Retinal pigment epithelial cell (primary cell): Measurements from ENCODE around the gene FKBP2.

Experiments
- DNase-seq: peaks from one replicate; pipeline ENCODE4 v3.0.0-alpha.2; 2010; ENCODE audit warnings: low read depth
- H3K4me3 ChIP-seq: 2 replicates; pipeline ENCODE4 v1.5.1; 2011; ENCODE audit warnings: mild to moderate bottlenecking, low read length, control low read depth, moderate library complexity
- TF ChIP-seq, protein P1 (sequence below): conservative IDR thresholded peaks from 2 replicates; pipeline ENCODE4 v1.5.1; 2011; ENCODE audit warnings: low read depth, low read length, control low read depth, inconsistent platforms

FKBP2 gene

DNA sequence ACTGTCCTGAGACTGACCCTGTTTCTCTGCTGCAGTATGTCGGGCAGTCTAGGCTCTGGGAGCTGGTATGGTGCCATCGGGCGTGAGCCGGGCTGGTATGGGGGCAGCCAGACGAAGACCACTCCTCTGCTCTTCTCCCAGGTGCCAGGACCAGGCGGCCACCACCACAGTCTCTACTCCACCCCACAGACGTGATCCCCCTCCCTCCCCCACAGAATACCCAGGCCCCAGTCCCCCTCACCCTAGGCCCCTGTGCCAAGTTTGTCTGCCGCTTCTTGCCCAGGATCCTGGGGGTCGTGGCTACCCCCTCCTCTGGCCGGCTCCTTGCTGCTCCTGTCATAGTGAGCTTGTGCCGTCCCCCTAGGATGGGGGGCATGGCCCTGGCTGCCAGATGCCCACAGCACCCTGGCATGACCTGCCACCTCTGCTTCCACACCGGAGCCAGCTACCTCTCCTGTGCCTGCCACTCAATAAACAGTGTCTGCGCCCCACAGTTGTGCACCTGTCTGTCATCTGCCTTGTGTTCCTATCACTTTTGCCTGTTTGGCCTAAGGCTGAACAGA, 48.2 kb downstream of the FKBP2 start:
- TF ChIP-seq, protein P1, sequence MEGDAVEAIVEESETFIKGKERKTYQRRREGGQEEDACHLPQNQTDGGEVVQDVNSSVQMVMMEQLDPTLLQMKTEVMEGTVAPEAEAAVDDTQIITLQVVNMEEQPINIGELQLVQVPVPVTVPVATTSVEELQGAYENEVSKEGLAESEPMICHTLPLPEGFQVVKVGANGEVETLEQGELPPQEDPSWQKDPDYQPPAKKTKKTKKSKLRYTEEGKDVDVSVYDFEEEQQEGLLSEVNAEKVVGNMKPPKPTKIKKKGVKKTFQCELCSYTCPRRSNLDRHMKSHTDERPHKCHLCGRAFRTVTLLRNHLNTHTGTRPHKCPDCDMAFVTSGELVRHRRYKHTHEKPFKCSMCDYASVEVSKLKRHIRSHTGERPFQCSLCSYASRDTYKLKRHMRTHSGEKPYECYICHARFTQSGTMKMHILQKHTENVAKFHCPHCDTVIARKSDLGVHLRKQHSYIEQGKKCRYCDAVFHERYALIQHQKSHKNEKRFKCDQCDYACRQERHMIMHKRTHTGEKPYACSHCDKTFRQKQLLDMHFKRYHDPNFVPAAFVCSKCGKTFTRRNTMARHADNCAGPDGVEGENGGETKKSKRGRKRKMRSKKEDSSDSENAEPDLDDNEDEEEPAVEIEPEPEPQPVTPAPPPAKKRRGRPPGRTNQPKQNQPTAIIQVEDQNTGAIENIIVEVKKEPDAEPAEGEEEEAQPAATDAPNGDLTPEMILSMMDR = no peak
- DNase-seq = no peak
- no peak overlapping the region for H3K4me3 ChIP-seq

DNA sequence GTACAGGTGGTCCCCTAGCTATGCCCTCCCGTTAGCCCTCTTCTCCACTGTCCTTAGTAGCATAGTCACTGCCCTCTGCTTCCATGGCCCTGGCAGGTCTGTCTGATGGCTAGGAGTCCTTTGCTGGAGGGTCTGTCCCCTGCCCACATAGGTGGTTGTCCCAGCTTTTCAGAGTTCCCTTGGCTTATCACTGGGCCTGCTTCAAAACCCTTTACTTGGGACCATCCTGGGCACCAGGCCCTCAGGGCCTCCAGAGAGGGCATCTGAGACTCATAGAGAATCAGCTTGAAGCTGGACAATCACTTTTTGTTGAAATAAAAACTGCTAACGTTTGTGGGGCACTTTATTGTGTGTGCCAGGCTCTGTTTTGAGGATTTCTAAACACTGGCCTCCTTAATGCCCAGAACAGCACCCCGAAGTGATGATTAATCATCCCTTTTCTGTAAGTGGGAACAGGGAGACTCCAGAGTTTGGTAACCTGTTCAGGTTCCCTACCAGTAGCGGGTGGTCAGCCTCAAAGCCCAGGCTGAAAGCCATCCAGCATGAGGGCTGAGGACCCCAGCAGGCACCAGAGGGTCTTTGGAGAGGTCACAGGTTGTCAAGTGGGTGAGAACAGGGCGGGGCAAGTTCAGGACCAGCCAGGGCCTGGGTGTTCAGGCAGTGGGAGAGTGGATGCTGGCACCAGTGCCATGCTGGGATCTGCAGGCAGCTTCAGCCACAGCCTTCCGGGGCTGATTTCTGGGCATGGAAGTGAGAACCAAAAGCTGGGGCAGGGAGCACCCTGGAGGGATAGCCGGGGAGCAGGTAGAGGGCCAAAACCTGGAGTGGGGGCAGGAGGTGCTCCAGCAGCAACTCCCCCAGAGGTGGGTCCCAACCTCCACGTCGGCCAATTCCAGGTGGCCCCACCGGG, 49.7 kb downstream of the FKBP2 start:
- H3K4me3 ChIP-seq = no peak overlapping the region
- TF ChIP-seq, protein P1 = no peak
- DNase-seq = no peak

DNA sequence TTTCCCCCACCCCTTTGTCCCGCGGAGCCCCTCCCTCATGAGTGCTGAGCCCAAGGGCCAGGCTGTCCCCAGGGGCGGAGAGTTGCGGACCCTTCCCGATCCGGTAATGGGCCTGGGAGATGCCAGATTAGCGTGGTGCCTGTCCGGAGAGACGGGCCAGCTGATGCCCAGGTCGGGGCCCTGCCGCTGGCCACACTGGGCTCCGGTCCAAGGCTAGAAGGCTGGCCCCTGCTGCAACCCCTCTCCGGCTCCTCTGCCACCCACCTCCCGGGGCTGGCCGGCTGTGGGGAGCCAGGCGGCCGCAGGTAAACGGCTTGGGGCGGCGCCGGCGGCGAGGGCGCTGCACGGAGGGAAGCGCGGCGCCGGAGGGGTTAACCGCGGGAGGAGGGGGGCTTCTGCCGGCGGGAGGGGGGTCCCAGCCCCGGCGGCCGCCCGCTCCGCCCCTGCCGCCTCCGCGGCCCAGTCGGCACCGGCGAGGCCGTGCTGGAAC, 50.4 kb downstream of the FKBP2 start, which contains the start of gene KCNK4:
Gene KCNK4, plus strand, starts transcription at position 41 of the 490 bp plus-strand sequence. CDS start 1,717 bp downstream, outside the sequence.
- no peak for DNase-seq
- TF ChIP-seq, protein P1 = no peak
- H3K4me3 ChIP-seq = no peak within 1 kb of the TSS

DNA sequence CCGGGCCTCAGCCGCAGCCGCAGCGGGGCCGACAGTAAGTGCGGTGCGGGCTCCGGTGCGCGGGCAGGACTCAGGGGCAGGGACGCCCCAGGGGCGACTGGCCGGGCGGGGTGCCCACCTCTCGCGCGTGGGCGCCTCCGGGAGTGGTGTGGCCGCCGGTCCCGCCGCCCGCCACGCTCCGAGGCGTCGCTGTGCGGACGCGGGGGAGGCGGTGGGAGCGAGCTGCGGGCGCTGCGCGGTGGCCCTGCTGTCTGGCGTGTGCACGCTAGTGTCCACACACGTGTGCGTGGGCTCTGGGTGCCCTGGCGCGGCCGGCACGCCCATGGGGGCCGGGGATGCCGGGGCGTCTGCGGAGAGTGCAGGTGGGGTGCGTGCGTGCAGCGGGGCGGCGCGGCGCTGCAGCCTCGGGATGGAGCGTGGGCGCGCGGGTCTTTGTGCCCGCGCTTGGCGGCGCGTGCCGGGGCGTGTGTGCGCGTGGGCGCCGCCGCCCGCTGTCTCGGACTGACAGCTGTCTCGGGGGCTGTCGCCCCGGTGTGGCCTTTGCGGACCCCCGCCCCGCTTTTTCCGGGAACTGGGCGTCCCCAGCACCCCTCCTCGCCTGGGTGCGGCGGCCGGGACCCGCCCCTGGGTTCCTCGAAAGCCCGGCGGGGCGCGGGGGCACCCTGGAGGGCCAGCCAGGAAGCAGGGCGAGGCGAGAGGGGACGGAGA, 51.0 kb downstream of the FKBP2 start:
- peak overlapping the region; percentile 4 for H3K4me3 ChIP-seq
- DNase-seq = no peak
- TF ChIP-seq, protein P1 = no peak

DNA sequence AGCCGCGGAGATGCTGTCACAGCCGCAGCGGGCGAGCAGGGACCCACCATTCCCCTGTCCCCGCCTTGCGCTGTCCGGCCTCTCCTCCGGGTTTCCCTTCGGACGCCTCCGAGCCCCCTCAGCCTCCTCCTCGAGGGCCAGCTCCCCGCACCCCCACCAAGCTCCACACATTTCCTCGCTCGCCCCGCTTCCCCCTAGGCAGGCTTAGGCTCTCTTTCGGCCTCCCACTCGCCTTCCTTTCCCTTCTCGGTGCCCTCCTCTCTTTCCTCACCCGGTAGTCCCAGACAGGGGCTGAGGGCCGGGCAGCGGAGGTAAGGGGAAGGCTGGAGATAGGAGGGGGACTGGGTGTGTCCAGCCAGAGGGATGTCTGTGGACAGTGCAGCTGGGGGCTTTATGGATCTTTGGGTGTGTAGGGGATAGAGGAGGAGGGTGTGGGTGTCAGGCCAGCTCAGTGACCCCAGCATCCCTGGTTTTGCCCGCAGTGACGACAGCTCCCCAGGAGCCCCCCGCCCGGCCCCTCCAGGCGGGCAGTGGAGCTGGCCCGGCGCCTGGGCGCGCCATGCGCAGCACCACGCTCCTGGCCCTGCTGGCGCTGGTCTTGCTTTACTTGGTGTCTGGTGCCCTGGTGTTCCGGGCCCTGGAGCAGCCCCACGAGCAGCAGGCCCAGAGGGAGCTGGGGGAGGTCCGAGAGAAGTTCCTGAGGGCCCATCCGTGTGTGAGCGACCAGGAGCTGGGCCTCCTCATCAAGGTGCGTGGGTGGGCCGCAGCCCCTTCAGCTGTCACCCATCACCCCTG, 51.8 kb downstream of the FKBP2 start:
- no peak for DNase-seq
- H3K4me3 ChIP-seq = peak overlapping the region; percentile 4
- TF ChIP-seq, protein P1 = no peak
